ENCODE data around the gene TMEM79.
A peak's percentile ranks its signal among the peaks of the same experiment; 100 is the strongest.

DNA sequence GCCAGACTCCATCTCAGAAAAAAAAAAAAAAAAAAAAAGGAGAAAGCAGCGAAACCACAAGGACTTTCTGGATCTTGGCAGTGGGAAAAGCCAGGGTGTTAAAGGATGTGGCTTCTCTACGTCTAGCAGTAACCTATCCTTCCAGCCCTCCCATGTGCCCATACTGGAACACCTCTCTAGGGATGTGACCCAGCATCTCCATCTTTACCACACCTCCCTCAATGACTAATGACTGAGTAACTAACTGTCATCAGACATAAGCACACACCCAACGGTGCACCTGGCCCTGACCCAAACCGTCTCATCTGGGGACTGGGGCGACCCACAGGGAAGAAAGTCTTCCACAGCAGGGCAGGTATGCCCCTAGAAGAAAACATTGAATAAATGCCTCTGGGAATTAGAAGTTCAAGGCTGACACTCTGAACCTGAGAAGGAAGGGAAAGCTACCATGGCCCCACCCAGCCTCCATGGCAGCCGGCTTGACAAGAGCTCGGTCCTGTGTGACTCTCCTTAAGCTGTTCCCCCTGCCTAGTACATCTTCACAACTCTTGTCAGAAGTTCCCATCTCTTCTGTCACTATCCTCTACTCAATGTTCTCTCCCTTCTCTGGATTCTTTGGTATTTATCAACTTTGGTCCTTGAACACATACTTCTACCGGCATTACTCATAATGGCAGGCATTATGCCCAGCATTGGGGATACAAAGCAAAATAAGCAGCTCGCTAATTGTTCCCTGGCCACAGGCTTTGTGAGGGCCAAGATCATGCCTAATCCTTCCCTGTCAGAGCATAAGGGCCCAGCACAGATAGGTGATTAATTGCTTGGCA lies 21.5 kb upstream of the TMEM79 start:
- TF ChIP-seq, protein P1, sequence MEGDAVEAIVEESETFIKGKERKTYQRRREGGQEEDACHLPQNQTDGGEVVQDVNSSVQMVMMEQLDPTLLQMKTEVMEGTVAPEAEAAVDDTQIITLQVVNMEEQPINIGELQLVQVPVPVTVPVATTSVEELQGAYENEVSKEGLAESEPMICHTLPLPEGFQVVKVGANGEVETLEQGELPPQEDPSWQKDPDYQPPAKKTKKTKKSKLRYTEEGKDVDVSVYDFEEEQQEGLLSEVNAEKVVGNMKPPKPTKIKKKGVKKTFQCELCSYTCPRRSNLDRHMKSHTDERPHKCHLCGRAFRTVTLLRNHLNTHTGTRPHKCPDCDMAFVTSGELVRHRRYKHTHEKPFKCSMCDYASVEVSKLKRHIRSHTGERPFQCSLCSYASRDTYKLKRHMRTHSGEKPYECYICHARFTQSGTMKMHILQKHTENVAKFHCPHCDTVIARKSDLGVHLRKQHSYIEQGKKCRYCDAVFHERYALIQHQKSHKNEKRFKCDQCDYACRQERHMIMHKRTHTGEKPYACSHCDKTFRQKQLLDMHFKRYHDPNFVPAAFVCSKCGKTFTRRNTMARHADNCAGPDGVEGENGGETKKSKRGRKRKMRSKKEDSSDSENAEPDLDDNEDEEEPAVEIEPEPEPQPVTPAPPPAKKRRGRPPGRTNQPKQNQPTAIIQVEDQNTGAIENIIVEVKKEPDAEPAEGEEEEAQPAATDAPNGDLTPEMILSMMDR (IDR thresholded peaks at IDR 0.05), result no peak
- TF ChIP-seq POLR2A (IDR thresholded peaks at IDR 0.05) (no peak), POLR2AphosphoS5 (IDR thresholded peaks at IDR 0.05) (peak in 1 of 3 donors; percentile 35)

All from suprapubic skin (tissue), 4 donors.